ENCODE results near the gene KHDRBS2. TPM values are rescaled to one million over a fixed set of nuclear protein-coding genes. Genes with fewer than 3 reads are reported as not detected.

KHDRBS2 gene
- total and polyA plus RNA-seq, 2 experiments from 2014 or later = 5.4 to 11.7 TPM

DNA sequence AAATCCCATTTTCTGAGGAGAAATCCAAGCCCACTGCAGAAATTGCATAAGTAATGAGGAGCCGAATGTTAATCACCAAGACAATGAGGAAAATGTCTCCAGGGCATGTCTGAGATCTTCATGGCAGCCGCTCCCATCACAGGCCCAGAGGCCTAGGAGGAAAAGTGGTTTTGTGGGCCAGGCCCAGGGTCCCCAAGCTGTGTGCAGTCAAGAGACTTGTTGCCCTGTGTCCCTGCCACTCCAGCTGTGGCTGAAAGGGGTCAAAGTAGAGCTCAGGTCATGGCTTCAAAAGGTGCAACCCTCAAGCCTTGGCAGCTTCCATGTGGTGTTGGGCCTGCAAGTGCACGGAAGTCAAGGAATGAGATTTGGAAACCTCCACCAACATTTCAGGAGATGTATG lies 276.6 kb downstream of the KHDRBS2 start:
- H3K27ac Mint-ChIP-seq = no peak overlapping the region
- no peak overlapping the region for H3K4me3 Mint-ChIP-seq
- H3K9me3 Mint-ChIP-seq = peaks cover 9% of the 10 kb centered on the region; the same call in 2 of the 3 replicates

More for the DNA sequence above, 276.6 kb downstream of the KHDRBS2 start:
- Histone ChIP-seq H3K4me3 (no peak overlapping the region), H2AFZ (no peak overlapping the region), H3F3A (replicated peaks; ENCODE audit: low read depth) (no peaks in the 10 kb centered on the region), H3K27me3 (ENCODE audit: insufficient read depth) (no peaks in the 10 kb centered on the region), H4K20me1 (replicated peaks; ENCODE audit: insufficient read depth) (no peaks in the 10 kb centered on the region), H3K36me3 (ENCODE audit: insufficient read depth) (peaks cover 4% of the 10 kb centered on the region; the same call in 1 of the 2 replicates), H3K27ac (ENCODE audit: low read depth) (no peak overlapping the region), H3K4me2 (no peak overlapping the region), H3K4me1 (ENCODE audit: insufficient read depth) (no peaks in the 10 kb centered on the region), H3K79me2 (replicated peaks; ENCODE audit: insufficient read depth) (no peaks in the 10 kb centered on the region), H3K9me2 (ENCODE audit: insufficient read depth) (no peaks in the 10 kb centered on the region)
- TF ChIP-seq JUNB (IDR thresholded peaks at IDR 0.05; ENCODE audit: unreplicated experiment) (no peak), EZH2 (IDR thresholded peaks at IDR 0.05; ENCODE audit: low read depth, unreplicated experiment) (no peak), NANOG (IDR thresholded peaks at IDR 0.05; ENCODE audit: borderline replicate concordance) (no peak), EZH2phosphoT487 (IDR thresholded peaks at IDR 0.05; ENCODE audit: unreplicated experiment) (no peak), CREB1 (CRISPR knock-in tag; IDR thresholded peaks at IDR 0.05; ENCODE audit: low read depth) (no peak), ZNF331 (CRISPR knock-in tag; IDR thresholded peaks at IDR 0.05; ENCODE audit: low read depth) (no peak)
- TF ChIP-seq, protein P1, sequence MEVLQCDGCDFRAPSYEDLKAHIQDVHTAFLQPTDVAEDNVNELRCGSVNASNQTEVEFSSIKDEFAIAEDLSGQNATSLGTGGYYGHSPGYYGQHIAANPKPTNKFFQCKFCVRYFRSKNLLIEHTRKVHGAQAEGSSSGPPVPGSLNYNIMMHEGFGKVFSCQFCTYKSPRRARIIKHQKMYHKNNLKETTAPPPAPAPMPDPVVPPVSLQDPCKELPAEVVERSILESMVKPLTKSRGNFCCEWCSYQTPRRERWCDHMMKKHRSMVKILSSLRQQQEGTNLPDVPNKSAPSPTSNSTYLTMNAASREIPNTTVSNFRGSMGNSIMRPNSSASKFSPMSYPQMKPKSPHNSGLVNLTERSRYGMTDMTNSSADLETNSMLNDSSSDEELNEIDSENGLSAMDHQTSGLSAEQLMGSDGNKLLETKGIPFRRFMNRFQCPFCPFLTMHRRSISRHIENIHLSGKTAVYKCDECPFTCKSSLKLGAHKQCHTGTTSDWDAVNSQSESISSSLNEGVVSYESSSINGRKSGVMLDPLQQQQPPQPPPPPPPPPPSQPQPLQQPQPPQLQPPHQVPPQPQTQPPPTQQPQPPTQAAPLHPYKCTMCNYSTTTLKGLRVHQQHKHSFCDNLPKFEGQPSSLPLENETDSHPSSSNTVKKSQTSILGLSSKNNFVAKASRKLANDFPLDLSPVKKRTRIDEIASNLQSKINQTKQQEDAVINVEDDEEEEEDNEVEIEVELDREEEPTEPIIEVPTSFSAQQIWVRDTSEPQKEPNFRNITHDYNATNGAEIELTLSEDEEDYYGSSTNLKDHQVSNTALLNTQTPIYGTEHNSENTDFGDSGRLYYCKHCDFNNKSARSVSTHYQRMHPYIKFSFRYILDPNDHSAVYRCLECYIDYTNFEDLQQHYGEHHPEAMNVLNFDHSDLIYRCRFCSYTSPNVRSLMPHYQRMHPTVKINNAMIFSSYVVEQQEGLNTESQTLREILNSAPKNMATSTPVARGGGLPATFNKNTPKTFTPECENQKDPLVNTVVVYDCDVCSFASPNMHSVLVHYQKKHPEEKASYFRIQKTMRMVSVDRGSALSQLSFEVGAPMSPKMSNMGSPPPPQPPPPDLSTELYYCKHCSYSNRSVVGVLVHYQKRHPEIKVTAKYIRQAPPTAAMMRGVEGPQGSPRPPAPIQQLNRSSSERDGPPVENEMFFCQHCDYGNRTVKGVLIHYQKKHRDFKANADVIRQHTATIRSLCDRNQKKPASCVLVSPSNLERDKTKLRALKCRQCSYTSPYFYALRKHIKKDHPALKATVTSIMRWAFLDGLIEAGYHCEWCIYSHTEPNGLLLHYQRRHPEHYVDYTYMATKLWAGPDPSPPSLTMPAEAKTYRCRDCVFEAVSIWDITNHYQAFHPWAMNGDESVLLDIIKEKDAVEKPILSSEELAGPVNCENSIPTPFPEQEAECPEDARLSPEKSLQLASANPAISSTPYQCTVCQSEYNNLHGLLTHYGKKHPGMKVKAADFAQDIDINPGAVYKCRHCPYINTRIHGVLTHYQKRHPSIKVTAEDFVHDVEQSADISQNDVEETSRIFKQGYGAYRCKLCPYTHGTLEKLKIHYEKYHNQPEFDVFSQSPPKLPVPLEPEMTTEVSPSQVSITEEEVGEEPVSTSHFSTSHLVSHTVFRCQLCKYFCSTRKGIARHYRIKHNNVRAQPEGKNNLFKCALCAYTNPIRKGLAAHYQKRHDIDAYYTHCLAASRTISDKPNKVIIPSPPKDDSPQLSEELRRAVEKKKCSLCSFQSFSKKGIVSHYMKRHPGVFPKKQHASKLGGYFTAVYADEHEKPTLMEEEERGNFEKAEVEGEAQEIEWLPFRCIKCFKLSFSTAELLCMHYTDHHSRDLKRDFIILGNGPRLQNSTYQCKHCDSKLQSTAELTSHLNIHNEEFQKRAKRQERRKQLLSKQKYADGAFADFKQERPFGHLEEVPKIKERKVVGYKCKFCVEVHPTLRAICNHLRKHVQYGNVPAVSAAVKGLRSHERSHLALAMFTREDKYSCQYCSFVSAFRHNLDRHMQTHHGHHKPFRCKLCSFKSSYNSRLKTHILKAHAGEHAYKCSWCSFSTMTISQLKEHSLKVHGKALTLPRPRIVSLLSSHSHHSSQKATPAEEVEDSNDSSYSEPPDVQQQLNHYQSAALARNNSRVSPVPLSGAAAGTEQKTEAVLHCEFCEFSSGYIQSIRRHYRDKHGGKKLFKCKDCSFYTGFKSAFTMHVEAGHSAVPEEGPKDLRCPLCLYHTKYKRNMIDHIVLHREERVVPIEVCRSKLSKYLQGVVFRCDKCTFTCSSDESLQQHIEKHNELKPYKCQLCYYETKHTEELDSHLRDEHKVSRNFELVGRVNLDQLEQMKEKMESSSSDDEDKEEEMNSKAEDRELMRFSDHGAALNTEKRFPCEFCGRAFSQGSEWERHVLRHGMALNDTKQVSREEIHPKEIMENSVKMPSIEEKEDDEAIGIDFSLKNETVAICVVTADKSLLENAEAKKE (CRISPR knock-in tag; IDR thresholded peaks at IDR 0.05) = no peak
- TF ChIP-seq, protein P2, sequence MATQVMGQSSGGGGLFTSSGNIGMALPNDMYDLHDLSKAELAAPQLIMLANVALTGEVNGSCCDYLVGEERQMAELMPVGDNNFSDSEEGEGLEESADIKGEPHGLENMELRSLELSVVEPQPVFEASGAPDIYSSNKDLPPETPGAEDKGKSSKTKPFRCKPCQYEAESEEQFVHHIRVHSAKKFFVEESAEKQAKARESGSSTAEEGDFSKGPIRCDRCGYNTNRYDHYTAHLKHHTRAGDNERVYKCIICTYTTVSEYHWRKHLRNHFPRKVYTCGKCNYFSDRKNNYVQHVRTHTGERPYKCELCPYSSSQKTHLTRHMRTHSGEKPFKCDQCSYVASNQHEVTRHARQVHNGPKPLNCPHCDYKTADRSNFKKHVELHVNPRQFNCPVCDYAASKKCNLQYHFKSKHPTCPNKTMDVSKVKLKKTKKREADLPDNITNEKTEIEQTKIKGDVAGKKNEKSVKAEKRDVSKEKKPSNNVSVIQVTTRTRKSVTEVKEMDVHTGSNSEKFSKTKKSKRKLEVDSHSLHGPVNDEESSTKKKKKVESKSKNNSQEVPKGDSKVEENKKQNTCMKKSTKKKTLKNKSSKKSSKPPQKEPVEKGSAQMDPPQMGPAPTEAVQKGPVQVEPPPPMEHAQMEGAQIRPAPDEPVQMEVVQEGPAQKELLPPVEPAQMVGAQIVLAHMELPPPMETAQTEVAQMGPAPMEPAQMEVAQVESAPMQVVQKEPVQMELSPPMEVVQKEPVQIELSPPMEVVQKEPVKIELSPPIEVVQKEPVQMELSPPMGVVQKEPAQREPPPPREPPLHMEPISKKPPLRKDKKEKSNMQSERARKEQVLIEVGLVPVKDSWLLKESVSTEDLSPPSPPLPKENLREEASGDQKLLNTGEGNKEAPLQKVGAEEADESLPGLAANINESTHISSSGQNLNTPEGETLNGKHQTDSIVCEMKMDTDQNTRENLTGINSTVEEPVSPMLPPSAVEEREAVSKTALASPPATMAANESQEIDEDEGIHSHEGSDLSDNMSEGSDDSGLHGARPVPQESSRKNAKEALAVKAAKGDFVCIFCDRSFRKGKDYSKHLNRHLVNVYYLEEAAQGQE (IDR thresholded peaks at IDR 0.05; ENCODE audit: unreplicated experiment) = no peak
- DNase-seq (ENCODE audit: low spot score) = no peak
- H3K36me3 Mint-ChIP-seq (ENCODE audit: low read depth) = peaks cover 8% of the 10 kb centered on the region
- H3K27me3 Mint-ChIP-seq (ENCODE audit: insufficient read depth, low read depth, poor library complexity) = no peaks in the 10 kb centered on the region
- H3K4me1 Mint-ChIP-seq = no peaks in the 10 kb centered on the region; the same call in 2 of the 3 replicates
- ATAC-seq = no peak

All from GM23338 (cell line).